Measurements from ENCODE around the gene ARHGAP28. TPM values are rescaled to one million over a fixed set of nuclear protein-coding genes. Genes with fewer than 3 reads are reported as not detected.

Gene ARHGAP28
- total and polyA plus RNA-seq, 10 of the 15 experiments (the other 5 are each of a cell fraction or from before 2014, with no cell fraction given): not detected

- no peaks in the 10 kb centered on the region for H4K20me1 ChIP-seq (ENCODE audit: control insufficient read depth, insufficient read depth)
- ChIA-PET SMC1A (ENCODE audit: uncharacterized antibody, unreplicated experiment) (no interaction called here), POLR2A (no interaction called here), CTCF (no interaction called here), RAD21 (ENCODE audit: unreplicated experiment) (no interaction called here)
- no peaks in the 10 kb centered on the region for H3K79me2 ChIP-seq (ENCODE audit: control insufficient read depth, insufficient read depth, low read length)
- no peak for FAIRE-seq
- intact Hi-C loops (cut with micrococcal nuclease; ENCODE audit: unreplicated experiment): no loop called here
- WGBS (ENCODE audit: insufficient coverage, insufficient replicate concordance, low lambda C conversion rate, missing lambda C conversion rate): 13% methylated on average over 3 of the region's 3 CpGs
- H3K9ac ChIP-seq (ENCODE audit: control insufficient read depth, insufficient read depth, low read length): no peak overlapping the region
- no peaks in the 10 kb centered on the region for H3K36me3 ChIP-seq (ENCODE audit: control insufficient read depth in 2 of 2, insufficient read depth in 2 of 2, low read length in 1 of 2)
- no peak overlapping the region for H3K4me2 ChIP-seq (ENCODE audit: control insufficient read depth, insufficient read depth)
- no peak overlapping the region for H3K27ac ChIP-seq (ENCODE audit: control insufficient read depth, insufficient read depth)
- DNase-seq (ENCODE audit: low read depth, low spot score): no peak
- in situ Hi-C loops (cut with MboI): no loop called here
- no peak overlapping the region for H2AFZ ChIP-seq (ENCODE audit: control insufficient read depth, low read depth, low read length)
- no peaks in the 10 kb centered on the region for H3K9me3 ChIP-seq (replicated peaks; ENCODE audit: control insufficient read depth, insufficient read depth, low read length)
- no peak overlapping the region for H3K4me3 ChIP-seq
- no TSS peak for BruUV-seq (replicated peaks)
- H3K27me3 ChIP-seq (replicated peaks in 1 of 2; ENCODE audit: control insufficient read depth in 2 of 2, insufficient read depth in 2 of 2, low read length in 1 of 2): no peaks in the 10 kb centered on the region
- TF ChIP-seq ZBTB40 (IDR thresholded peaks at IDR 0.05; ENCODE audit: borderline replicate concordance): no peak
- TF ChIP-seq LARP7 (IDR thresholded peaks at IDR 0.05): no peak
- TF ChIP-seq ZNF24 (IDR thresholded peaks at IDR 0.05): no peak
- no peak for ATAC-seq
- no peaks in the 10 kb centered on the region for H3K4me1 ChIP-seq (ENCODE audit: control insufficient read depth, insufficient read depth, low read length)
Observed at GRCh38 chr18:6785411-6785810, 55.9 kb downstream of the ARHGAP28 start.

- Histone ChIP-seq H3K27ac (ENCODE audit: control insufficient read depth, insufficient read depth) (no peak overlapping the region), H3K79me2 (ENCODE audit: control insufficient read depth, insufficient read depth, low read length) (no peaks in the 10 kb centered on the region), H3K4me1 (ENCODE audit: control insufficient read depth, insufficient read depth, low read length) (no peaks in the 10 kb centered on the region), H3K9ac (ENCODE audit: control insufficient read depth, insufficient read depth, low read length) (no peak overlapping the region), H3K36me3 (ENCODE audit: control insufficient read depth in 2 of 2, insufficient read depth in 2 of 2, low read length in 1 of 2) (no peaks in the 10 kb centered on the region), H3K4me2 (ENCODE audit: control insufficient read depth, insufficient read depth) (no peak overlapping the region), H2AFZ (ENCODE audit: control insufficient read depth, low read depth, low read length) (no peak overlapping the region), H3K9me3 (replicated peaks; ENCODE audit: control insufficient read depth, insufficient read depth, low read length) (no peaks in the 10 kb centered on the region), H4K20me1 (ENCODE audit: control insufficient read depth, insufficient read depth) (no peaks in the 10 kb centered on the region), H3K27me3 (replicated peaks in 1 of 2; ENCODE audit: control insufficient read depth in 2 of 2, insufficient read depth in 2 of 2, low read length in 1 of 2) (no peaks in the 10 kb centered on the region), H3K4me3 (no peak overlapping the region)
- ATAC-seq (no peak), DNase-seq (ENCODE audit: low read depth, low spot score) (no peak), FAIRE-seq (no peak)
- in situ Hi-C loops (cut with MboI) (no loop called here), intact Hi-C loops (cut with micrococcal nuclease; ENCODE audit: unreplicated experiment) (no loop called here)
- POLR2A ChIA-PET: no interaction called here
- no TSS peak for BruUV-seq (replicated peaks)
- SMC1A ChIA-PET (ENCODE audit: uncharacterized antibody, unreplicated experiment): no interaction called here
- RAD21 ChIA-PET (ENCODE audit: unreplicated experiment): no interaction called here
- WGBS (ENCODE audit: insufficient coverage, insufficient replicate concordance, low lambda C conversion rate, missing lambda C conversion rate): 33% methylated on average over 5 of the region's 5 CpGs
- CTCF ChIA-PET: no interaction called here
- TF ChIP-seq FOXM1 (IDR thresholded peaks at IDR 0.05; ENCODE audit: low read depth, low read length) (no peak), MAX (IDR thresholded peaks at IDR 0.05; ENCODE audit: low read depth, low read length) (no peak), HDAC2 (IDR thresholded peaks at IDR 0.05) (no peak), CUX1 (IDR thresholded peaks at IDR 0.05; ENCODE audit: insufficient replicate concordance, low read depth, low read length) (no peak), NR2F1 (conservative IDR thresholded peaks at IDR 0.05) (no peak)
Observed at GRCh38 chr18:6792391-6792790, 62.9 kb downstream of the ARHGAP28 start.
